GM21529 (cell line): ENCODE results near the gene MTOR.

Experiments
- ATAC-seq: cut with Tn5 transposase; IDR thresholded peaks from one replicate; pipeline ENCODE4 v1.9.1; 2021; ENCODE audit not compliant: unreplicated experiment

Gene MTOR

GRCh38 chr1:11153184-11153583, 109.2 kb downstream of the MTOR start:
- no peak for ATAC-seq

DNA sequence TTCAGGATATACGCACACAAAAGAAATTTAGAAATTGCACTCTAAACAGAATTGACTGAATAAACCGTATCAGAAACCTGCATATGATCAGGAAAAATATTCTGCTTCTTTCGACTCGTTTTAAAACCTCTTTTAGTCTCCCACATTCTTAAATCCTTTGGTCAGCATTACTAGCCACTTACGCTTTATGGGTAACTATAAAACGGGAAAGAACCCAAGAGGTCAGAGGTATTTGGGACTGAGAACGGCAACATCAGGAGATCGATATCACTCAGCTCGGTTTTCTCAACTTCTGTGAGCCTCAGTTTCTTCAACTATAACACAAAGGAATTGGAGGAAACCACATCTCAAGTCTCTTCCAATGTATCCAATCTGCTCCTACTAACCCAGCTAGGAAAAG, 109.6 kb downstream of the MTOR start:
- no peak for ATAC-seq

- no peak for ATAC-seq
Observed at GRCh38 chr1:11151826-11152612, 110.3 kb downstream of the MTOR start.

GRCh38 chr1:11151114-11151513, 111.2 kb downstream of the MTOR start:
- ATAC-seq = no peak

DNA sequence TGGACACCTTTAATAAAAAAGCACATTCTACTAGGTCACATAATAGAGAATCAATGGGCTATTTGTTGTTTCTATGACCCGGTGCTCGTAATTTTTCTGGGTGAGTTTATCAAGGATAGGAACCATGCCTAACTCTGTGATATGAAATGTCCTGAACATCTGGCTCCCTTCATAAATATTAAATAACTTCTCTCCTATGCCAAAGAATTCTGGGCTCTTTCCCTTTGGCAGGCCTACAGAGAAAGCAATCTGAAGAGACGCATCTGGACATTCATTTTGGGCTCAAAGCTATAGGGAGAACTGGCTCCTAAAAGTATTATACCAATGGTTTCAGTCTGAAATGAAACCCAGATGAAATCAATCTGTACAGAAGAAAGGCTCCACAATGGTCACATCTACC, 112.0 kb downstream of the MTOR start:
- ATAC-seq = no peak

GRCh38 chr1:11147197-11147770, 115.1 kb downstream of the MTOR start:
- no peak for ATAC-seq

GRCh38 chr1:11145741-11146140, 116.6 kb downstream of the MTOR start:
- no peak for ATAC-seq

- no peak for ATAC-seq
Observed at GRCh38 chr1:11144570-11145256, 117.6 kb downstream of the MTOR start.

GRCh38 chr1:11143907-11144306, 118.4 kb downstream of the MTOR start:
- ATAC-seq = no peak

- ATAC-seq = no peak
Observed at GRCh38 chr1:11143401-11143800, 119.0 kb downstream of the MTOR start.

DNA sequence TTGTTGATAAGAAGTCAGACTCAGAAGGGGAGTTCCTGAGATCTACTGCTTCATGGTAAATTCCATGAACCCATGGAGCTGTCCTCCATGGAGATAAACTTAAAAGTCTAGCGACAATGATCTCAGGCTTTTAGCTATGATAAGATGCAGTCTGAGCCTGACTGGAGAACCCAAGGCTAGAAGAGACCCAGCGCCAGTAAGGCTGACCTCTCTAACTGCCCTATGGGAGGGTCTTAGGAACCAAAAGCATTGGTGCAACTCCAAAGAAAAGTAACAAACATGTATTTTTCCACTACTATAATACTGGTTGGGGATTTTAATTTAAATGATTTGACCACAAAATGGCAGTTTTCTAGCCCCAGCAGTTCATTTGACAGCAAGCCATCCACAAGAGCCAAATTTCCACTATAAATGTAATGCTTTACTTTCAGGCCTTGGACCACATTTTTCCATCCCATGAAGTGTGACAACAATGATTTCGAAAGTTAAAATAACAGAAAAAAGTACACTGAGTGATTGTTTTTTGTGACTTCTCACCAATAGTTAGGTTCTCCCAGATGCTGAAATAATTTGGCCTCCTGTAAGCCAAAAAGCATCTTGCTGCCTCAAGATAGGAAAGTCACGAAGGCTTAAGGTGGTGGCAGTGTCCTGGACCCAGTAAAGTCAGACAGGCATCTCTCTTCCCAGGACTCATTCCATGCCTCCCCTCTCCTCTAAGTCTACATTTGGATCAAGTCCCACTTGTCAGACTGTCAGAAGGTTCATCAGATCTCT, 119.5 kb downstream of the MTOR start:
- ATAC-seq = no peak

DNA sequence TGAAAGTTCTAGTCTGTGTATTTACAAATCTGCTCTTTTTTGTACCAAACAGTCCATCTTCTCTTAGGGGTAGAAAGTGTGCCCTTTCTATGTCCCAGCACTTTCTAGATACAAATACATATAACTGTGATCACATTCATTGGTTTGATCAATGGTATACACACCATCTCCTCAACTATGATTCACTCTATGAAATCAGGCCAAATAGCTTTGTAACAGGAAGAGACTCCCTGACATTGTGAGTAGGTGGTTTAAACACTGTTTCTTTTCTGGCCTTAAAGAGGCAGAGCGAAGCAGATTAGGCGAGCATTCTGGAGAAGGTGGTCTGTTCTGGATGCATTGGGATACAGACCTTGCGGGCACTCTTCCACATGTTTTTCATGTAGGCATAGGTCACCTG, 123.4 kb downstream of the MTOR start:
- no peak for ATAC-seq

DNA sequence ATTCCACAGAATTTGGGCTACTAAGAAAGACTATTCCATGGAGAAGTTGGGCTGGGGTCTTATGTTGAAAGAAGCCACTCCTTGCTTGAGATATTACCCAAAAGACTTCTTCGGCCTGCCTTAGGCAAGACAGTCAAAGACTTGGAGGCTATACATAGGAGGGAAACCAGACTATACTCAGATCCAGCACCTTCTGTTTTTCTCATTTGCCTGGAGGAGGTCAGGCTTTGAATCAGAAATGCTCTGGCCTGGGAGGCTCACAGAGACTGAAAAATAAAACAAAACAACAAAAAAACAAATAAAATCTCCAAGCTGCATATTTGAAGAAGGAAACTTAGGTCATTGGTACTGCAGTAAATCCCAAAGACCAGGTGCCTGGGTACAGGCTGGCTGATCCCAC, 124.3 kb downstream of the MTOR start:
- ATAC-seq = no peak

GRCh38 chr1:11134898-11135266, 127.5 kb downstream of the MTOR start:
- no peak for ATAC-seq

- no peak for ATAC-seq
Observed at GRCh38 chr1:11134251-11134897, 128.0 kb downstream of the MTOR start.

DNA sequence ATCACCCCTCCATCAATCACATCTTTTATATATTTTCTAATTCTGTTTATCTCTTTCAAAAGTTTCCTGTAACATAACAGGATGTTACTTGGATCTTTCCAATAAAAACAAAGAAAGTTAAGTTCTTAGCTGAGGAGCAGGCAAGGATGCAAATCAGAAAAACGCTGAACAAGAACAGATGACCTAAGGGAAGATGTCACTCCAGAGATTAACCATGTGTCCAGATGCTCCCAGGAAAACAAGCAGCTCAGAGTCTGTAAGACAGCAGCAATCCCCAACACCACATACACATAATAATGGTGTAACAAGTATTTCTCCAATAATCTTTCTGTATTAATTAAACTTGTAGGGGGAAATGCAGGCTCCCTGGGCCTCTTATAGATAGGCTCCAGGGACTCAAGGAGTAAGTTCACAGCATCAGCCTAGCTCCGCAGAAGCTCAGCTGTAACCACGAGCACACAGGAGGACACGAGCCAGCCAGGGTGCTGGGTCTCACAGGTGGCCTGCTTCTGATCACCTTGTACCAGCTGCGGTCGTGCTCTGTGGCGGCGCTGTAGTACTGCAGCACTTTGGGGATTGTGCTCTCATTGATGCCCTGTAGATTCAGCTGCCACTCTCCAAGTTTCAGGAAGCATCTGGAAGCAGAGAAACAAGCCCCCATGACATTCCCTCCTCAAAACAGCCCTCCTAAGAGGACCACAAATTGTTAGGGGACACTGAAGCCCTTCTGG, 129.6 kb downstream of the MTOR start:
- no peak for ATAC-seq

- ATAC-seq = no peak
Observed at GRCh38 chr1:11131816-11132215, 130.5 kb downstream of the MTOR start.

GRCh38 chr1:11130406-11130805, 131.9 kb downstream of the MTOR start:
- no peak for ATAC-seq

- ATAC-seq = no peak
Observed at GRCh38 chr1:11129649-11130390, 132.5 kb downstream of the MTOR start.

DNA sequence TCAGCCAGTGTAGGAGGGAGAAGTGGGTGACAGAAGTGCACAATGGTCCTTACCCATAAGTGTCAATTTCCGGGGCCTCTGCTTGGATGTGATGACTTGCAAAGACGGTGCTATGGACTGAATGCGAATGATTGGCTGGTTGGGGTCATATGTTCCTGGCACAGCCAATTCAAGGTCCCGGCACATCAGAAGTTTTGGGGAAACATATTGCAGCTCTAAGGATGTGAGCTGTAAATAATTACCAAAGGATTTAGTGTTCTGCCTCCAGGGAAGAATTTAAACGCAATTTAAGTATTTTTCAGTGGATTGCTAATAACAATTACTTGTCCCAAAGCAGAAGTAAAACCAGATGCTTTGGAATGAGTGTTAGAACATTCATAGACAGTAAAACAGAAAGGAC, 135.8 kb downstream of the MTOR start:
- ATAC-seq = no peak
